Stimulated activated CD4-positive, alpha-beta T cell treated with anti-CD3 and anti-CD28 coated beads, Interleukin-15, amount 100 ng/mL, for 24 hours (primary cell): ENCODE data around the gene PEX26.
"Not testable (repeated sequence)": the region's sequence is repeated elsewhere in the genome, so short reads cannot be mapped to it uniquely, and the experiment has no call there.

ENCODE experiments used
- DNase-seq: peaks from one replicate; pipeline ENCODE4 v3.0.0-alpha.2; 2020

The PEX26 gene

GRCh38 chr22:18071968-18072310 is 5.9 kb upstream of the PEX26 start:
- DNase-seq = no peak

- DNase-seq = no peak
Measured at GRCh38 chr22:18073467-18073866, 4.3 kb upstream of the PEX26 start.

GRCh38 chr22:18073927-18074326 is 3.9 kb upstream of the PEX26 start:
- DNase-seq = not testable (repeated sequence)

DNA sequence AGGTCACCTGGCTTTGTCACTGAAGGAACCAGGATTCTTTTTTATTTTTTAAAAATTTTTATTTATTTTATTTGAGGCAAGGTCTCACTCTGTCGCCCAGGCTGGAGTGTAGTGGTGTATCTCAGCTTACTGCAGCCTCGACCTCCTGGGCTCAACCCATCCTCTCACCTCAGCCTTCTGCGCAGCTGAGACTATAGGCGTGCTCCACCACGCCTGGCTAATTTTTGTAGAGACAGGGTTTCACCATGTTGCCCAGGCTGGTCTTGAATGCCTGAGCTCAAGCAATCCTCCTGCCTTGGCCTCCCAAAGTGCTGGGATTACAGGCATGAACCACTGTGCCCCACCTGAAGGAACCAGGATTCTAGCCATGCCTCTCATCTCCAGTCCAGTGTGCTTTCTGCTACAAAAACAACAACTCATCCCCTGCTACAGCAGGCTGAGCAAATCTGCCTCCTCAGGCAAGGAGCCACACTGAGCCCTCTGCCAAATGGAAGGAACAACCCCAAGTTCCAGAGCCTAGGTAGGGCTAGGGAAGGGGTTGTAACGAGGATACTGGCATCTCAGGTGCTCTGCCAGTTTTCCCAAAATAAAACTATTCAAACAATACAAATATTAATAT is 2.6 kb upstream of the PEX26 start:
- DNase-seq = no peak

DNA sequence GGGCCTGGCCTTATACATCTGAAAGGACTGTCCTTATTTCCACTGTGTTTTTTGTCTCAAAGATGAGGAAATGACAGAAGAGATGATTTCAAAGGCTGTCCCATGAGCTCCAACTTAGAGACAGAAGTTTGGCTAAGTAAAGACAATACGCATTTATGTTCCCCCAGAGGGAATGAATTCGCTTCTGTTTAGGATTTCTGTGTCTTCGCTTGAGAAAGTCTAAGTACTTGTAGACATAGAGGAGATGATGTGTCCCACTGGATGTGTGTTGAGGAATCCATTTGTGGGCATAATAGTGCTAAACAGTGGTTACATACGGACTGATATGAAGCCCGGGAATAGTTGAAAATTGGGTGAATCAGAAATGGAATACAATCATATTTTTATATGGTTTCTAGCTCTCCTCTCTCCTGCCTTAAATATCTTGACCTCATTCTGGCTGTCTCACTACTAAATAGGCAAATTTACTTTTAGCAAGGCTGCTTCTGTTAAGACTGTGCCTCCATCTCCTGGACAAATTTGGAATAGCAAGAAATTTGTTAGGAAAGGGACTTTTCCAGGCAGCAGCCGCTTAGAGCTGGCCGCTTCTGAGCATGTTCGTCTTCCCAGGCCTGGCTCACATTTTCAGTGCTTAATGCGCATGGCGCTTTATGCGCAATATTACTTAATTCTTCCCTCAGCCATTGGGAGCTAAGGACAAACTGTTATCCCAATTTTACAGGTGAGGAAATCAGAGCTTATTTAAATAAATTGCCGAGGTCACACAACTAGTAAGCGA is 1.9 kb upstream of the PEX26 start:
- peak; percentile 34 for DNase-seq

DNA sequence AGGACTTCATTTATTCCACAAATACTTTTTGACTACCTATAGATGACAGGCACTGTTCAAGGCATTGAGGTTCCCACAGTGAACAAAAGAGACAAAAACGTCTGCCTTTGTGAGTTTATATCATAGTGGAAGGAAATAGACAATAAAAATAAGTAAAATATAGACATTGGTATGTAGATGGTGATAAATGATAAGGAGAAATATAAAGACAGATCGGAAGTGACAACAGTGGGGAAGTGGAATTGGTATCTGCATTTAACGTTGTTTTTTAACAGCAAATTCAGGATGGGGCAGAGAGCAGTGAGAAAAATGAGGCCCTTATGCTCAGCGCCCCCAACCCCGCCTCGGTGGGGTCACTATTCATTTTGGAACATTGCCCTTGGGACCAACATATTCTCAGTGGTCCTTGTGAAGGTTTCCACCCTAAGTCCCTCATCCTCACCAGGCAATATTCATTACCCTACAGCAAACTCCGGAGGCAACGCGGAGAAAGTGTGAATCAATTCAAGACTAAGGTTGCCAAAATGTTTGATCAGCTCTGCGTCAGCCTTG is 627 bp upstream of the PEX26 start:
- DNase-seq = no peak

GRCh38 chr22:18078329-18079041 is 695 bp downstream of the PEX26 start:
- DNase-seq = peak; percentile 71

- no peak for DNase-seq
Measured at GRCh38 chr22:18079706-18080233, 2.0 kb downstream of the PEX26 start.

- DNase-seq = no peak
Measured at GRCh38 chr22:18081416-18081815, 3.6 kb downstream of the PEX26 start.

DNA sequence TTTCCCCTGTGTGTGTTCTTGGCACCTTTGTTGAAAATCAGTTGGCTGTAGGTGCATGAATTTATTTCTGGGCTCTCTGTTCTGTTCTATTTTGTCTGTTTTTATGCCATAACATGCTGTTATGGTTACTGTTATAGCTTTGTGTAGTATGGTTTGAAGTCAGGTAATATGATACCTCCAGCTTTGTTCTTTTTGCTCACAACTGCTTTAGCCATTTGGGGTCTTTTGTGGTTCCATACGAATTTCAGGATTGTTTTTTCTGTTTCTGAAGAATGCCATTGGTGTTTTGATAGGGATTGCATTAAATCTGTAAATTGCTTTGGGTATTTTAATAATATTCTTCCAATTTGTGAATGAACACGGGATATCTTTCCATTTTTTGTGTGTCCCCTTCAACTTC is 4.7 kb downstream of the PEX26 start:
- DNase-seq = no peak

DNA sequence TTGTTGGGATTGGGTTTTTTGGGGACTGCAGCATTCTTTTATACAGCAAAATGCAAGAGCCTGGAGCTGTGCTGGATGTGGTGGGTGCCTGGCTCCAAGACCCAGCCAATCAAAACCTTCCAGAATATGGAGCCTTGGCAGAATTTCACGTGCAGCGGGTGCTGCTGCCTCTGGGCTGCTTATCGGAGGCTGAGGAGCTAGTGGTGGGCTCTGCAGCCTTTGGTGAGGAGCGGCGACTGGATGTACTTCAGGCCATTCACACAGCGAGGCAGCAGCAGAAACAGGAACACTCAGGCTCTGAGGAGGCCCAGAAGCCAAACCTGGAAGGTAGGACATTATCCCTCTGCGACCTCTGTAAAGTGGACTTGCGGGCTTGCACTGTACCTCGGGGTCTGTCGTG is 5.6 kb downstream of the PEX26 start:
- DNase-seq = no peak

DNA sequence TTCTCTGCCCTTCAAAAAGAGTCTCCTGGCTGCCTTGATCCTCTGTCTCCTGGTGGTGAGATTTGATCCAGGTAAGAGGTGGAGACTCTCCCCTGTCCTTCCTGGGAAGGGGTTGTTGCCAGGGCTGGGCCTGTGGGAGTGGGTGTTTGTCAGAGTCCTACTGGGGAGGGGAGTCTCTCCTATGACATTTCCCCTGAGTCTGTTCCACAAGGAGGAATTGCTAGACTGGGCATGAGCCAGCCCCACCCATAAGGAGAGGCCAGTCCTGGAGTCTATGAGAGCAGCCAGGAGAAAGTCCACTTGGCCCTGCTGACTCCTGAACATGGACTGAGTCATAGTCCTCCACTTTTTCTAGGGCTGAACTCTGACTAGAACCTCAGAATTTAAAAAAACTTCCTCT is 7.4 kb downstream of the PEX26 start:
- DNase-seq = no peak

DNA sequence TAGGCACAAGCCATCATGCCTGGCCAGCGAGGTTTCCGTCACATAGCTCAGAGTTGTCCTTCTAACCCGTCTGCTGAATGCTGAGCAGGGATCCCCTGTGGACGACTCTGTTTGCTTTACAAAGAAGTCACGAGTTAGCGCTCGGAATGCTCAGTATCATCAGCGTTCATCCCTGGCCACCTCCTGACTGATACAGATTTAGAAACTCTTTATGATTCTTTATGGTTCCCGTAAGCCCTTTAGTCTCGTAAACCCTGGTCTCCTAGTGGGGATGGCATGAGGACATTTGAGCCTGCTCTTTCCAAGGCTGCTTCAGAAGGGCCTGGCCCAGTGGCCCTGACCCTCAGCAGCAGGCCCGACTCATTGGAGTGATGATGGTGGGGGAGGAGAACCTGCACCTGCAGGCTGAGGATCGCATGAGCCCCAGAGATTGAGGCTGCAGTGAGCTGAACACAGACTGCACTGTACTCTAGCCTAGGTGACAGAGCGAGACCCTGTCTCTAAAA is 9.6 kb downstream of the PEX26 start:
- no peak for DNase-seq

DNA sequence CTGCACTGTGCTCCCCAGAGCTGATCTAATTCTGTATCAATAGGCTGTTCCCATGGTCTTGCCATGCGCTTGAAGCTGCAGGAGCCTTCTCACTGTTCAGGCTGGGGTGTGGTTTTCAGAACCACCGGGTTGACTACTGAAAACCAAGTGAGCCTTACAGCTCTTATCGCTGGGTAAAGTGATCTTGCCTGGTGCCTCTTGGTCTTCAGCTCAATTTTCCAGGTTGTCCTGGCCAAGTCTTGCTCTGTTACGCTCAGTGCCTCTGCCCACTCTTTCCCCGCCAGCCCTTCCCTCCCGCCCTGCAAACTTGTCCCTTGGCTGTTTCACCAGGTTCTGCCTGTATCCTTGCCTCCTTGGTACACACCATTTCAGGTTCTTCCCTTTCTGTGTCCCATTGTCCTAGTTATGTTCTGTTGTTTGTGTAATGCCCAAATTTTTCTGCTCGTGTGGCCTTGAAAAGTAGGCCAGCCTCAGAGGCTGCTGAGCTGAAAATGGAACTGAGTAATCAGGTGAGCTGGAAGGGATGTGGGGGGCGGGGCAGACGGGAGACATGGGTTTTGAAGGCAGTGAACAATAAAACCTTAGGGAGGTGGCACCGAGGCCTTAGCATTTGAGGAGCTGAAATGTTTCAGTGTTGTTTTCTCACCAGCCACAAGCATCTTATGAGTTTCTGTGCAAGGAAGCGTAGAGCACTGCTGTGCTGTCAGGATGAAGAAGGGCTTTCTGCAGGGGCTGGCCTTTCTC is 11.2 kb downstream of the PEX26 start:
- DNase-seq = peak; percentile 46

DNA sequence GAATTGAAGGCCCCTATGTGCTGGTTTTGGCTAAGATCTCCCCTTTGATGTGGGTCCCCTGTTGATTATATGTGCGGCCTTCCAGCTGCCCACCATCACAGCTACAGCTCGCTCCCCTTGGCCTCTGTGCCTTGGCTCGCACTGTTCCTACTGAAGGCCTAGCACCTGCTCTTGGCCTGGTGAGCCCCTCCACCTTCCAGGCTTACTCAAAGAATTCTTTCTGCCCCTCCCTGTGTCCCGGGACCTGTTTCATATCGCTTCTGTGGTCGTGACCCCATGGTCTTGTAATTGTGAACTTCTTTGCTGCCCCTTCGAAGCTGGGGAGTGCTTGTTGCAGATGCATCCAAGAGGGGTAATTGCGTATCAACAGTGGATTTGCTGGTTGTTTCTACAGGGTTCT is 12.5 kb downstream of the PEX26 start:
- DNase-seq = no peak

DNA sequence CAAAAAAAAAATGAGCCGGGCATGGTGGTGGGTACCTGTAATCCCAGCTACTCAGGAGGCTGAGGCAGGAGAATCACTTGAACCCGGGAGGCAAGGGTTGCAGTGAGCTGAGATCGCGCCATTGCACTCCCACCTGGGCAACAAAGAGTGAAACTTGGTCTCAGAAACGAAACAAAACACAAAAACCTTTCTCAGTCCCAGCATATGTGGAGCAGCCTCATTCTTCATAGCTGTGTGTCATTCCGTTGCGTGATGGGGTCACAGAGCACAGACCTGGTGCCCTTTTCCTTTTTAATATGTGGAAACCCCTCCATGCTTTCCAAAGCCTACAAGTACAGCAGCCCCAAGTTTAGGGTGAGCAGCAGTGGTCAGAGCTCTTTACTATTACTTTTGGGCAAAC is 13.7 kb downstream of the PEX26 start:
- DNase-seq = no peak

GRCh38 chr22:18091916-18092526 is 14.2 kb downstream of the PEX26 start:
- DNase-seq = peak; percentile 33

DNA sequence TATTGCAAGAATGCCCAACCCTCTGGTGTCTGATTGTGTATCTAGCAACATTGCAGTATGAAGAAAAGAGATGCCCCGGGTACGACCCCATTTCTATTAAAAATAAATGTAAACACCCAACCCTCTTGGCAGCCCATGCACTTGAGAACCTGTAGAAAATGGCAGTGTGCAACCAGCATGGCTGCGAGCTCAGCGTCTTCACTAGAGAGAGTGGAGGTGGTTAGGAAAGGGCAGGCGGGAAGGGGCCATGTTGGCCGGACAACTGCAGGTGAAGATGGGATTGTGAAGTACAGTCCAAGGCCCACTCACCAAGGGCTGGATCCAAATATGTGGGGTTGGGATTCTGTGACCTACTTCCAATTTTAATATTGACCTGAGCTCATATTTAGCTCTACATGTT is 15.9 kb downstream of the PEX26 start:
- no peak for DNase-seq

DNA sequence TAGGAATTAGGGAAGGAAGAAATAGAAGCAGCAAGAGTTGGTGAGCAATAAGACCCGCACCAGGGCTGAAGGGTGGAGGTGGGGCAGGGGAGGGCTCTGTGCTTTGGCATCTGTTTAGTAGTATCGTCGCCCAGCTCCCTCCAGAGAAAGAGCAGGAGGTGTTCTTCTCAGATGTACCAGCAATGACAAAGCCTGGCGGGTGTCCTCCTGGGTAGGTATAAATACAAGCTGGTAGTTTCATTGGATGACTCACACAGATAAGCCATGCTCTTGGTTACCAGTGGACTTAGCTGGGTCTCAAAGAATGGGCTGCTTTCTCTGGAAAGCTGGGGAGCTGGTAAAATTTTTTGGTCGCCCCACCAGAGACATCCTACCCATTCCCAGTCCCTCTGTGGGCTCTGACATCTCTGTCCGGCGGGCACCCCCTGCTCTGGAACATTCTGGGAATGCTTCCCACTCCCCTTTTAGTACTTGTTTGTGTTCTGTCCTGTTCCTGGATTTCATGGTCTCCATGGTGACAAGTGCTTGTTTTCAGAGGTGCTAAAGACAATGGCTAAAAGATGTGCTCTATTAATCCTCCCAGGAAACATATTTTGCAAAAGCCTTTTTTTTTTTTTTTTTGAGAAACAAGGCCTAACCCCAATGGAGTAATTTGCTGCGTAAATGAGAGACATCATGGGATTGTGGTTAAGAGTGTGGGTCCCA is 17.5 kb downstream of the PEX26 start:
- no peak for DNase-seq

GRCh38 chr22:18096823-18097222 is 19.0 kb downstream of the PEX26 start:
- no peak for DNase-seq

DNA sequence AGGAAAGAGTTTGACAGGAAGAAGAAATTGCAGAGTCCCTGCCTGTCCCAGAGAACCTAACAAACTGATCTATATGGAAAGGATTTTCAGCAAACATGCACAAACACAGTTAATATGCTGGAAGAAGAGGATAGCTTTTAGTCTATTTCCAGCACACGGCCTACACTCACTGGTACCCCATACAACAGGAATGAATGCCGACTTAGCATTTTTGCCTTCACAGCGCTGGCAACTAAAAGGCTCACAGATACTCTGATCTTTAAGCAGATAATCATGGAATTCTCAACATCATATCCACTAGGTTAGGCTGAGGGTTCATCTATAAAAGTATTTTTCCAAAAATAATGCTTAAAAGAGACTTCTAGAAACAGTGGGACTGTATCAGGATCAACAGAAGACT is 23.0 kb downstream of the PEX26 start:
- DNase-seq = no peak

- no peak for DNase-seq
Measured at GRCh38 chr22:18101536-18101935, 23.7 kb downstream of the PEX26 start.
